AG04450 (cell line): ENCODE data around the gene TLX2. TPM values are rescaled to one million over a fixed set of nuclear protein-coding genes. Genes with fewer than 3 reads are reported as not detected.

Experiments
- CTCF ChIA-PET: fragments of 300-600, 350-600 bp; formaldehyde crosslinking; extraction: SDS; loops from one replicate; lab custom pipeline; 2022; ENCODE audit warnings: antibody characterized with exemption, inconsistent platforms; lab: Charles Lee
- POLR2A ChIA-PET: fragments of 350-600 bp; formaldehyde crosslinking; extraction: SDS; loops from one replicate; lab custom pipeline; 2021; ENCODE audit warnings: antibody characterized with exemption, inconsistent platforms; lab: Yijun Ruan, JAX
- DNase-seq: peaks from one replicate; pipeline ENCODE4 v3.0.0-alpha.2; 2011; ENCODE audit warnings: low read depth, low spot score
- H3K27ac ChIP-seq: one replicate; pipeline ENCODE4 v1.5.1; 2012; ENCODE audit warnings: low read depth, low read length, control low read depth
- H3K27me3 ChIP-seq: one replicate; pipeline ENCODE4 v1.6.0; 2012; ENCODE audit warnings: low read length; ENCODE audit not compliant: control insufficient read depth, insufficient read depth
- H3K4me3 ChIP-seq: 2 replicates; pipeline ENCODE4 v1.5.1; 2011; ENCODE audit warnings: mild to moderate bottlenecking, low read depth, low read length, control low read depth
- H3K9me3 ChIP-seq: 2 replicates; pipeline ENCODE4 v1.5.1; 2012; ENCODE audit warnings: low read length; ENCODE audit not compliant: control insufficient read depth, insufficient read depth
- CTCF ChIP-seq: IDR thresholded peaks from 2 replicates; pipeline ENCODE4 v1.5.1; 2011; ENCODE audit warnings: low read depth, low read length, control low read depth, inconsistent platforms
- polyA plus RNA-seq: library from polyadenylated mRNA; depleted of rRNA; stranded (reverse); fragments of >200 nt; gene quantifications from 2 replicates; pipeline ENCODE4 v1.2.3, GENCODE V29; 2011

Gene TLX2
- polyA plus RNA-seq, 1 experiment: not detected

GRCh38 chr2:74525717-74526648, 11.7 kb downstream of the TLX2 start, which contains the start of gene DQX1:
Gene DQX1 (minus strand): TSS chr2:74526231. CDS start chr2:74525729, 502 bp downstream.
- H3K9me3 ChIP-seq: peaks cover 10% of the 10 kb centered on the region; the same call in 1 of the 2 replicates
- TF ChIP-seq CTCF: no peak
- POLR2A ChIA-PET: interaction anchor here (0.9 kb wide), 1 partner anchor 15 kb away, joined by 8 read pairs; no protein-coding TSS in a partner anchor
- peaks cover 13% of the 10 kb centered on the region for H3K27me3 ChIP-seq
- no peak for DNase-seq
- CTCF ChIA-PET: no interaction called here
- H3K27ac ChIP-seq: no peak within 1 kb of the TSS
- H3K4me3 ChIP-seq: no peak within 1 kb of the TSS

- ChIA-PET CTCF (no interaction called here), POLR2A (interaction anchor here (0.9 kb wide), 1 partner anchor 16 kb away, joined by 8 read pairs; no protein-coding TSS in a partner anchor)
- no peak for TF ChIP-seq CTCF
Observed at GRCh38 chr2:74526649-74527230, 12.5 kb downstream of the TLX2 start.

GRCh38 chr2:74527741-74528140, 13.5 kb downstream of the TLX2 start:
- CTCF ChIA-PET: no interaction called here
- peaks cover 10% of the 10 kb centered on the region; the same call in 1 of the 2 replicates for H3K9me3 ChIP-seq

More at GRCh38 chr2:74526649-74527230, 12.5 kb downstream of the TLX2 start:
- no peak for DNase-seq
- H3K27me3 ChIP-seq: peaks cover 11% of the 10 kb centered on the region
- H3K4me3 ChIP-seq: no peak overlapping the region
- peaks cover 10% of the 10 kb centered on the region; the same call in 1 of the 2 replicates for H3K9me3 ChIP-seq
- no peak overlapping the region for H3K27ac ChIP-seq

GRCh38 chr2:74528600-74529356, 14.5 kb downstream of the TLX2 start:
- H3K4me3 ChIP-seq: peak overlapping the region; percentile 100
- H3K27ac ChIP-seq: peak overlapping the region; percentile 77
- no peak for TF ChIP-seq CTCF
- no peak for DNase-seq
- no peaks in the 10 kb centered on the region for H3K27me3 ChIP-seq
- ChIA-PET POLR2A (interaction anchor here (0.9 to 2.0 kb wide), 4 partner anchors 25 to 70 kb away, joined by 3 to 16 read pairs (median 10); partner anchors contain the start of genes CCDC142, LOXL3, TTC31 and WBP1), CTCF (interaction anchor here (0.7 to 1.8 kb wide), 2 partner anchors 45 to 60 kb away, joined by 3 to 9 read pairs; partner anchors contain the start of genes CCDC142 and TTC31)
- peaks cover 10% of the 10 kb centered on the region; the same call in 1 of the 2 replicates for H3K9me3 ChIP-seq

More at GRCh38 chr2:74527741-74528140, 13.5 kb downstream of the TLX2 start:
- H3K4me3 ChIP-seq: no peak overlapping the region; the same call in 1 of the 2 replicates
- TF ChIP-seq CTCF: no peak
- DNase-seq: no peak
- peaks cover 3% of the 10 kb centered on the region for H3K27me3 ChIP-seq
- H3K27ac ChIP-seq: no peak overlapping the region
- POLR2A ChIA-PET: no interaction called here
